ENCODE measurements around the gene ANO7. TPM values are rescaled to one million over a fixed set of nuclear protein-coding genes. Genes with fewer than 3 reads are reported as not detected.

The ANO7 gene
- total RNA-seq, 1 donor from 2014 or later: 3.3 TPM

GRCh38 chr2:241173557-241173956 lies 14.9 kb upstream of the ANO7 start:
- Mint-ChIP-seq H3K36me3 (peaks cover 38% of the 10 kb centered on the region), H3K27ac (no peak overlapping the region), H3K9me3 (peaks cover 4% of the 10 kb centered on the region), H3K4me1 (ENCODE audit: unreplicated experiment) (no peaks in the 10 kb centered on the region), H3K27me3 (no peaks in the 10 kb centered on the region), H3K4me3 (no peak overlapping the region)
- no peak for DNase-seq (ENCODE audit: extremely low spot score, unreplicated experiment)
- no peak for TF ChIP-seq CTCF (conservative IDR thresholded peaks at IDR 0.05)

GRCh38 chr2:241177526-241178334 lies 10.7 kb upstream of the ANO7 start:
- DNase-seq (ENCODE audit: extremely low spot score, unreplicated experiment): no peak
- Mint-ChIP-seq H3K27me3 (no peaks in the 10 kb centered on the region), H3K36me3 (peaks cover 20% of the 10 kb centered on the region), H3K4me1 (ENCODE audit: unreplicated experiment) (no peaks in the 10 kb centered on the region), H3K4me3 (no peak overlapping the region), H3K9me3 (no peaks in the 10 kb centered on the region), H3K27ac (no peak overlapping the region)
- TF ChIP-seq CTCF (conservative IDR thresholded peaks at IDR 0.05): no peak

- H3K27me3 Mint-ChIP-seq: no peaks in the 10 kb centered on the region
- no peak overlapping the region for H3K27ac Mint-ChIP-seq
- H3K9me3 Mint-ChIP-seq: no peaks in the 10 kb centered on the region
- peaks cover 12% of the 10 kb centered on the region for H3K36me3 Mint-ChIP-seq
- DNase-seq (ENCODE audit: extremely low spot score, unreplicated experiment): no peak
- H3K4me3 Mint-ChIP-seq: no peak overlapping the region
- TF ChIP-seq CTCF (conservative IDR thresholded peaks at IDR 0.05): no peak
- H3K4me1 Mint-ChIP-seq (ENCODE audit: unreplicated experiment): no peaks in the 10 kb centered on the region
Observed at GRCh38 chr2:241178961-241179360, 9.5 kb upstream of the ANO7 start.

GRCh38 chr2:241179899-241180298 lies 8.6 kb upstream of the ANO7 start:
- no peaks in the 10 kb centered on the region for H3K4me1 Mint-ChIP-seq (ENCODE audit: unreplicated experiment)
- no peak overlapping the region for H3K4me3 Mint-ChIP-seq
- no peaks in the 10 kb centered on the region for H3K27me3 Mint-ChIP-seq
- no peak overlapping the region for H3K27ac Mint-ChIP-seq
- peaks cover 11% of the 10 kb centered on the region for H3K36me3 Mint-ChIP-seq
- H3K9me3 Mint-ChIP-seq: no peaks in the 10 kb centered on the region
- no peak for DNase-seq (ENCODE audit: extremely low spot score, unreplicated experiment)
- TF ChIP-seq CTCF (conservative IDR thresholded peaks at IDR 0.05): no peak

GRCh38 chr2:241180495-241180894 lies 8.0 kb upstream of the ANO7 start:
- H3K27me3 Mint-ChIP-seq: no peaks in the 10 kb centered on the region
- DNase-seq (ENCODE audit: extremely low spot score, unreplicated experiment): no peak
- H3K27ac Mint-ChIP-seq: no peak overlapping the region
- H3K9me3 Mint-ChIP-seq: no peaks in the 10 kb centered on the region
- H3K4me1 Mint-ChIP-seq (ENCODE audit: unreplicated experiment): no peaks in the 10 kb centered on the region
- peaks cover 7% of the 10 kb centered on the region for H3K36me3 Mint-ChIP-seq
- no peak overlapping the region for H3K4me3 Mint-ChIP-seq
- no peak for TF ChIP-seq CTCF (conservative IDR thresholded peaks at IDR 0.05)

All from type B pancreatic cell (in vitro differentiated cells).